Tibial nerve (tissue), 4 donors: ENCODE data around the gene PLCB2. TPM values are rescaled to one million over a fixed set of nuclear protein-coding genes. Genes with fewer than 3 reads are reported as not detected.

Experiments
- DNase-seq, 2 donors: peaks; one replicate each; pipeline ENCODE4 v3.0.0-alpha.2; 2019; ENCODE audit warnings: low spot score in 2 of 2
- H3K27ac ChIP-seq, 4 donors: fragments of 200-600 bp; sonication (generic) in 3 of 4; one replicate each; pipeline ENCODE4 v1.5.1; 2017 to 2019; ENCODE audit warnings: mild to moderate bottlenecking in 1 of 4
- H3K27me3 ChIP-seq, 2 donors: fragments of 200-600 bp; sonication (generic) in 1 of 2; one replicate each; pipeline versions ENCODE4 v1.5.1 to v1.6.0; 2017 to 2019
- H3K36me3 ChIP-seq, 3 donors: fragments of 200-600 bp; sonication (generic); one replicate each; pipeline ENCODE4 v1.5.1; 2018 to 2019
- H3K4me1 ChIP-seq, 4 donors: fragments of 200-600 bp; sonication (generic) in 3 of 4; one replicate each; pipeline ENCODE4 v1.5.1; 2017 to 2019
- H3K4me3 ChIP-seq, 4 donors: fragments of 200-600 bp; sonication (generic) in 3 of 4; one replicate each; pipeline ENCODE4 v1.5.1; 2017 to 2019; ENCODE audit warnings: mild to moderate bottlenecking in 1 of 4, moderate library complexity in 1 of 4
- H3K9me3 ChIP-seq, 4 donors: fragments of 200-600 bp; sonication (generic) in 3 of 4; one replicate each; pipeline ENCODE4 v1.5.1; 2017 to 2019
- EP300 ChIP-seq, 2 donors: sonication (generic); formaldehyde crosslinking; IDR thresholded peaks; one replicate each; pipeline ENCODE4 v1.6.1; 2017; ENCODE audit warnings: antibody characterized with exemption in 2 of 2, mild to moderate bottlenecking in 1 of 2
- POLR2A ChIP-seq, 2 donors: fragments of 450-650 bp; IDR thresholded peaks; one replicate each; pipeline ENCODE4 v1.6.1; 2017; ENCODE audit warnings: antibody characterized with exemption in 2 of 2, mild to moderate bottlenecking in 2 of 2, moderate library complexity in 2 of 2
- WGBS, 2 donors: methylation state at CpG; one replicate each; pipeline ENCODE4 v1.1.5; 2018; 5-methylcytosine and 5-hydroxymethylcytosine counted together
- total RNA-seq, 4 donors: library from RNA; depleted of rRNA; stranded (reverse); fragments of >200 nt; gene quantifications; one replicate each; pipeline ENCODE4 v1.1.0, GENCODE V29; 2016
- TF ChIP-seq, protein P1 (sequence below), 5 experiments: fragments of 200-600 bp in 3 of 5; fragments of 450-650 bp in 2 of 5; sonication (generic) in 3 of 5; IDR thresholded peaks; one replicate each; pipeline ENCODE4 v1.5.1; 2016 to 2019; ENCODE audit warnings: antibody characterized with exemption in 5 of 5, mild to moderate bottlenecking in 3 of 5, moderate library complexity in 2 of 5

PLCB2 gene
- total RNA-seq, 4 donors from 2014 or later: 14.9 to 42.3 (median 17.0) TPM

DNA sequence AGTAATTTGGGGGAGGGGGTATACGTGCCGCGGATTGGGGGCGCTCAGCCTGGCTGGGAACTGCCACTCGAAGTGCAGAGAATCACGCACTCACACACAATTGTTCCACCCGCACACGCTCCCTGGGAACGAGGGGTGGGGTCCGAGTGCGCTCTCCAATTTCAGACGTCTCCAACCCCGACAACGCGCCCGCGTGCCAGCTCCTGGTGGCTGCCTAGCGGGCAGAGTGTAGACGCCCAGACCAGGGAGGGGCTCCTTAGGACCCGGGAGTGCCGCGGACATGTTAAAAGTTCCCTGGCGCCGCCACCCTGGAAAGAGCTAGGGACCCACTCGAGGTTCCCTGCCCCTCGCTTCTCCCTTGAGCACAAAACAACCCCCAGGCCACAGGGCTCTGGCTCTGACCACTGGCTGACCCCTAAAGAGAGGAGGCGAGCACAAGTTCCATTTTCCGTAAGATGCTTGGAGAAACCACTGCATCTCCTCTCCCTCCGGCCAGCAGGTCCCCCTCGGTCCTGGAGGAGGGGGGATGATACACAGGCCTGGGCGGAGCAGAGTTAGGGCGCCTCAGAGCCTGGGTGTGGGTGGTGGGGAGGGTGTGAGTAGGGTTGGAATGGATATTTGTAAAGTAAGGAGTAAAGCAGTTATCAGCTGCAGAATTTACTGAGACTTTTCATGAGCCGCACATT is 24.0 kb downstream of the PLCB2 start:
- peaks cover 0 to 68% of the 10 kb centered on the region in 2 donors for H3K27me3 ChIP-seq
- H3K36me3 ChIP-seq: no peaks in the 10 kb centered on the region
- no peak overlapping the region for H3K4me3 ChIP-seq
- TF ChIP-seq EP300 (IDR thresholded peaks at IDR 0.05): no peak
- H3K27ac ChIP-seq: no peak overlapping the region
- DNase-seq: no peak
- H3K4me1 ChIP-seq: peaks cover 0 to 46% (median 20%) of the 10 kb centered on the region in 4 donors
- 32 to 39% methylated on average over 22 to 32 of the region's 33 CpGs for WGBS, 2 donors
- H3K9me3 ChIP-seq: no peaks in the 10 kb centered on the region

DNA sequence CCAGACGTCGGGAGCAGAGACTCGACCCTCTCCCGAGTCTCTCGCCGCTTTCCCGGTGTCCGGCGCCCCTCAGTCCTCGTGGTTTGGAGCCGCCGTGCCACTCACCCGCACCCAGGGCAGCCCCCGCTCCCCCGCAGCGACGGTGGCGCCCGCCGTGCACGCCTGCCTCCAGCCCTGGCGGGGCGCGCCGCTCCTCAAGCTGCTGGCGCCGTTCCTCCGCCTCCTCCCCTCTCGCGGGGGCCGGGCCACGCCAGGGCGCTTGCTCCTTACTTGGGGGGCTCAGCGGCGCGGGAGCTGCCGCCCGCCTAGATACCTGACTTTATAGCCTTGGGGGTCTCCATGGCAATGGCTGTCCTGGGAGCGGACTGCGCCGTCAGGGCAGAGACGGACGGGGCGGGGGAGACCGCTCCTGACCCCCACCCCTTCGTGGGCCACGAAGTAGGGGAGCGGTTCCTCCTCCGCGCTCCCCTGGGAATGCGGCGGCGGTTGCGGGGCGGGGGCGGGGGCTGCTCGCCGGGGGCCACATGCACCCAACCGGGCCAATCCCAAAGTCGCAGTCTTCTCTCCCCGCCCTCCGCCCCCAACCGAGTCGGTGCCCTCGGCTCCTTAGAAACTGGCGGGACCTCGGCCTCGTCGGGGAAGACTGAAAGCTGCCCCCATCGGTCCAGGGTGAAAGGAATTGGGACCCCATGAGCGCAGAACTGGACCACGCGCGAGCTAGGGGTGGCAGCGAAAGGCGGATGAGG is 24.7 kb downstream of the PLCB2 start, which contains the start of gene ANKRD63:
ANKRD63 (minus strand) TSS at position 196 of the 746 bp plus-strand sequence. CDS start 478 bp downstream, outside the sequence.
- Histone ChIP-seq H3K4me1 (peaks cover 0 to 46% (median 20%) of the 10 kb centered on the region in 4 donors), H3K4me3 (peak within 1 kb of the TSS; percentile 20 to 50 (median 40)), H3K27ac (no peak within 1 kb of the TSS), H3K36me3 (no peaks in the 10 kb centered on the region), H3K27me3 (peaks cover 0 to 68% of the 10 kb centered on the region in 2 donors), H3K9me3 (no peaks in the 10 kb centered on the region)
- no peak for TF ChIP-seq EP300 (IDR thresholded peaks at IDR 0.05)
- no peak for TF ChIP-seq POLR2A (IDR thresholded peaks at IDR 0.05)
- TF ChIP-seq, protein P1, sequence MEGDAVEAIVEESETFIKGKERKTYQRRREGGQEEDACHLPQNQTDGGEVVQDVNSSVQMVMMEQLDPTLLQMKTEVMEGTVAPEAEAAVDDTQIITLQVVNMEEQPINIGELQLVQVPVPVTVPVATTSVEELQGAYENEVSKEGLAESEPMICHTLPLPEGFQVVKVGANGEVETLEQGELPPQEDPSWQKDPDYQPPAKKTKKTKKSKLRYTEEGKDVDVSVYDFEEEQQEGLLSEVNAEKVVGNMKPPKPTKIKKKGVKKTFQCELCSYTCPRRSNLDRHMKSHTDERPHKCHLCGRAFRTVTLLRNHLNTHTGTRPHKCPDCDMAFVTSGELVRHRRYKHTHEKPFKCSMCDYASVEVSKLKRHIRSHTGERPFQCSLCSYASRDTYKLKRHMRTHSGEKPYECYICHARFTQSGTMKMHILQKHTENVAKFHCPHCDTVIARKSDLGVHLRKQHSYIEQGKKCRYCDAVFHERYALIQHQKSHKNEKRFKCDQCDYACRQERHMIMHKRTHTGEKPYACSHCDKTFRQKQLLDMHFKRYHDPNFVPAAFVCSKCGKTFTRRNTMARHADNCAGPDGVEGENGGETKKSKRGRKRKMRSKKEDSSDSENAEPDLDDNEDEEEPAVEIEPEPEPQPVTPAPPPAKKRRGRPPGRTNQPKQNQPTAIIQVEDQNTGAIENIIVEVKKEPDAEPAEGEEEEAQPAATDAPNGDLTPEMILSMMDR (IDR thresholded peaks at IDR 0.05): no peak
- DNase-seq: no peak
- WGBS, 2 donors: 4 to 9% methylated on average over 22 to 25 of the region's 76 CpGs

DNA sequence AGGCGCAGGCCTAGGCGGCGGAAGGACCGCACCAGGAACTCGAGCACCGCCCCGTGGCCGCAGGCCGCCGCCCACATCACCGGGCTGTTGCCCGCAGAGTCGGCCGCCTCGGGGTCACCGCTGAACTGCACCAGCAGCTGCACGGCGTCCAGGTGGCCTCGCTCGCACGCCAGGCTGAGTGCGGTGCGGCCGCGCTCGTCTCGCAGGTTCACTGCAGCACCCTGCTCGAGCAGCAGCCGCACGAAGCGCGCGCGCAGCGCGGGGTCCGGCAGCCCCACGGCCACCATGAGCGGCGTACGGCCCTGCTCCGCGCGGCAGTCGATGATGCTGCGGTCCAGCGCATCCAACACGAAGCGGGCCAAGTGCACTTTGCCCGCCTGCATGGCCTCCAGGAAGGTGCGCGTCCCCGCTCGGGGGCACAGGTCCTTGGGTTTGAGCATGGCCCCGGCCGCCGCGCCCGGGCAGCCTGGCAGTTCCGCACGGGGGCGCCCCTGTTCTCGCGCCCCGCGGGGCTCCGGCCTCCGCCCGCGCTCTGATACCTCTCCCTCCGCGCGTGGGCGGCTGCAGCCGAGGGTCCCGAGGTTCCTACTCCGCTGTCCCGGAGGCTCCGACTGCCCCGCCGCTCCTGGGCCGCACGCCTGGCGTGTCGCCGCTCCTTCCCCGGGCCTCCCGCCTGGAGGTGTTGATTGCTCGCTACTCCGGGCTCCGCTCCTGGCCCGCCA is 25.4 kb downstream of the PLCB2 start:
- H3K4me1 ChIP-seq: peaks cover 0 to 46% (median 20%) of the 10 kb centered on the region in 4 donors
- WGBS, 2 donors: 2% methylated on average over 35 to 70 of the region's 92 CpGs
- DNase-seq: no peak
- no peak for TF ChIP-seq EP300 (IDR thresholded peaks at IDR 0.05)
- TF ChIP-seq, protein P1 (IDR thresholded peaks at IDR 0.05): peak in 2 of 5 experiments; percentile 33 to 37
- no peaks in the 10 kb centered on the region for H3K9me3 ChIP-seq
- H3K36me3 ChIP-seq: no peaks in the 10 kb centered on the region
- H3K4me3 ChIP-seq: peak overlapping the region; percentile 20 to 50 (median 40)
- H3K27ac ChIP-seq: no peak overlapping the region
- H3K27me3 ChIP-seq: peaks cover 0 to 76% of the 10 kb centered on the region in 2 donors

DNA sequence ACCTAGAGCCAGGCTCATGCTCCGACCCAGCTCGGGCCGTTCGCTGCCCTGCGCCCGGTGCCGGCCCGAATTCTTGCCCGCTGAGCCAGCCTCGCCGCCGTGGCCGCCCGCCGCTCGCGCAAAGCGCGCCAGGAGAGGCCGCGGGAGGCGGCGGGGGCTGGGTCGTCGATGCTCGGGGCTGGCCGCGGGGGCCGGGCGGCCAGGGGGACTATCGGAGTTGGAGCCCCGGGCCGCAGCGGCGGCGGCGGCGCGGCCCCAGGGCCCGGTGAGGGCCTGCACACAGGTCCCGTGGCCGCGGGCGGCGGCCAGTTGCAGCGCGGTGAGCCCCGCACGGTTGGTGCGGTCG is 26.0 kb downstream of the PLCB2 start:
- WGBS, 2 donors: 0 to 8% methylated on average over 6 to 29 of the region's 51 CpGs
- Histone ChIP-seq H3K4me3 (peak overlapping the region in 3 of 4 donors; percentile 20 to 50 (median 49)), H3K4me1 (peaks cover 0 to 46% (median 20%) of the 10 kb centered on the region in 4 donors), H3K36me3 (no peaks in the 10 kb centered on the region), H3K27ac (no peak overlapping the region), H3K27me3 (peaks cover 0 to 79% of the 10 kb centered on the region in 2 donors), H3K9me3 (no peaks in the 10 kb centered on the region)
- TF ChIP-seq, protein P1 (IDR thresholded peaks at IDR 0.05): no peak
- TF ChIP-seq EP300 (IDR thresholded peaks at IDR 0.05) (no peak), POLR2A (IDR thresholded peaks at IDR 0.05) (no peak)
- DNase-seq: no peak

DNA sequence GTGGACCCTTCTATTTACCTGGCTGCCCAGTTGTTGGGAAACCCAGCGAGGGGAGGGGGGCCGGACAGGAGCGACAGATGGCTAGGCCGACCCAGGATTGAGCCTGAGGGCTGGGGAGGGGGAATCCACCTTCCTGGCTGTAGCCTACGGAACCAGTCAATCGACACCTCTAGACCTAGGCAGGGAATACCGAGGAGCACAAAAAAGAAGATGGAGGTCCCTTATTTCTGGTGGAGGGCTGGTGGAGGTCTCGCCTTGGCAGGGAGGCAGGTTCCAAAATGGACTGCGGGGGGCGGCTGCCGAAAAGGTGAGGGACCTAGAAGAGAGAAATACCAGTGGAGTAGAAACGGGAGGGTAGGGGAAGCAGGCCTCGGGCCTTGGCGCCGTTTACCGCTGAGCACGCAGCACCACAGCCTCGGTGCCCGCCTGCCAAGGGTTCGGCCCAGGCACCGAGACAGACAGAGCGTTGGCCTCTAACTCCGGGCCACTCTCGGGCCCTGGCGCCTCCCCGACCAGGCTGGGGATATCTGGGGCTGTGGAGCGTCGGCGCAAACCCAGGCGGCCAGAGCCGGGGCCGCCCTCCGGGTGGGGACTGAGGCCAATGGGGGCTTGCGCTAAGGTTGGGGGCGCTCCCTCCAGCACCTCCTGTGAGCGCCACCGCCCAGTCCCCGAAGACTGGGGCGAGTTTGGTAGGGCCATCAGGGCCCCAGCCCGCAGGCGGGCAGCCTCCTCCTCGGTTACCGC is 26.5 kb downstream of the PLCB2 start:
- Histone ChIP-seq H3K27ac (no peak overlapping the region), H3K36me3 (no peaks in the 10 kb centered on the region), H3K27me3 (peaks cover 0 to 75% of the 10 kb centered on the region in 2 donors), H3K4me1 (peaks cover 0 to 46% (median 20%) of the 10 kb centered on the region in 4 donors), H3K4me3 (peak overlapping the region in 2 of 4 donors; percentile 12 to 50), H3K9me3 (no peaks in the 10 kb centered on the region)
- no peak for DNase-seq
- 57% methylated on average over 25 to 36 of the region's 43 CpGs for WGBS, 2 donors
- TF ChIP-seq EP300 (IDR thresholded peaks at IDR 0.05) (no peak), POLR2A (IDR thresholded peaks at IDR 0.05) (no peak)
- TF ChIP-seq, protein P1 (IDR thresholded peaks at IDR 0.05): no peak
